Stomach (tissue), 9 donors: Measurements from ENCODE around the gene HAUS2. TPM values are rescaled to one million over a fixed set of nuclear protein-coding genes. Genes with fewer than 3 reads are reported as not detected.

Experiments used
- DNase-seq, 2 donors: peaks; one replicate each; pipeline versions ENCODE4 v3.0.0 to v3.0.0-alpha.2; 2013 to 2019
- H3K27ac ChIP-seq, 5 donors: fragments of 200-600 bp in 4 of 5; sonication (generic) in 4 of 5; one replicate each; pipeline ENCODE4 v1.5.1; 2013 to 2019; ENCODE audit warnings: mild to moderate bottlenecking in 1 of 5, moderate library complexity in 1 of 5
- H3K27me3 ChIP-seq, 3 donors: fragments of 200-600 bp; sonication (generic); one replicate each; pipeline ENCODE4 v1.5.1; 2017 to 2019; ENCODE audit warnings: mixed run types in 1 of 3
- H3K36me3 ChIP-seq, 4 donors: fragments of 200-600 bp; sonication (generic); 1 replicate in 3 of 4; 2 replicates in 1 of 4; pipeline ENCODE4 v1.5.1; 2016 to 2019
- H3K4me1 ChIP-seq, 4 donors: fragments of 200-600 bp; sonication (generic); one replicate each; pipeline ENCODE4 v1.5.1; 2016 to 2019
- H3K4me3 ChIP-seq, 4 donors: fragments of 200-600 bp; sonication (generic) in 3 of 4; one replicate each; pipeline ENCODE4 v1.5.1; 2016 to 2019; ENCODE audit warnings: mild to moderate bottlenecking in 1 of 4
- H3K9me3 ChIP-seq, 4 donors: fragments of 200-600 bp; sonication (generic); one replicate each; pipeline ENCODE4 v1.5.1; 2016 to 2019
- EP300 ChIP-seq: sonication (generic); formaldehyde crosslinking; IDR thresholded peaks from one replicate; pipeline ENCODE4 v1.6.1; 2017; ENCODE audit warnings: antibody characterized with exemption
- POLR2A ChIP-seq, 4 donors: fragments of 450-650 bp; IDR thresholded peaks; one replicate each; pipeline ENCODE4 v1.6.1; 2016; ENCODE audit warnings: antibody characterized with exemption in 4 of 4, control low read depth in 2 of 4, mild to moderate bottlenecking in 1 of 4, moderate library complexity in 1 of 4
- POLR2AphosphoS5 ChIP-seq, 3 donors: sonication (generic); formaldehyde crosslinking; IDR thresholded peaks; one replicate each; pipeline ENCODE4 v1.6.1; 2016; ENCODE audit warnings: antibody characterized with exemption in 3 of 3
- WGBS, 5 donors: extraction: QIAGEN DNeasy Blood & Tissue Kit in 3 of 5; methylation state at CpG; one replicate each; pipeline versions ENCODE4 v1.1.5 to v1.1.7; 2013 to 2018; 5-methylcytosine and 5-hydroxymethylcytosine counted together
- intact Hi-C: fragments of 100-400 bp; cut with DNase I; formaldehyde crosslinking; loops from one replicate; pipeline ENCODE4 v1.15.1; 2023; ENCODE audit warnings: low total_unique reads
- polyA plus RNA-seq, 3 donors: library from polyadenylated mRNA; stranded (reverse); fragments of 200-250 nt; gene quantifications; one replicate each; pipeline ENCODE4 v1.2.3, GENCODE V29; 2013
- total RNA-seq, 5 donors: library from RNA; depleted of rRNA; stranded (reverse); fragments of >200 nt; gene quantifications; one replicate each; pipeline versions ENCODE4 v1.1.0 to v1.2.3, GENCODE V29; 2014 to 2016
- TF ChIP-seq, protein P1 (sequence below), 7 experiments: fragments of 450-650 bp in 4 of 7; fragments of 200-600 bp in 3 of 7; sonication (generic) in 3 of 7; IDR thresholded peaks; one replicate each; pipeline ENCODE4 v1.5.1; 2016 to 2019; ENCODE audit warnings: antibody characterized with exemption in 7 of 7, control low read depth in 2 of 7, mild to moderate bottlenecking in 1 of 7
- donor health status: healthy with polysubstance abuse.
- donor health status: Bipolar disorder and iron deficiency.
- donor health status: healthy.

HAUS2 gene
- total and polyA plus RNA-seq, 8 donors, result 4.9 to 22.0 (median 10.0) TPM

GRCh38 chr15:42533246-42533645, 15.4 kb upstream of the HAUS2 start:
- Histone ChIP-seq H3K4me3 (no peak overlapping the region), H3K9me3 (no peaks in the 10 kb centered on the region), H3K27me3 (no peaks in the 10 kb centered on the region), H3K4me1 (peaks cover 0 to 6% (median 0%) of the 10 kb centered on the region in 4 donors), H3K27ac (no peak overlapping the region), H3K36me3 (peaks cover 22 to 93% (median 84%) of the 10 kb centered on the region in 4 donors)
- TF ChIP-seq, protein P1, sequence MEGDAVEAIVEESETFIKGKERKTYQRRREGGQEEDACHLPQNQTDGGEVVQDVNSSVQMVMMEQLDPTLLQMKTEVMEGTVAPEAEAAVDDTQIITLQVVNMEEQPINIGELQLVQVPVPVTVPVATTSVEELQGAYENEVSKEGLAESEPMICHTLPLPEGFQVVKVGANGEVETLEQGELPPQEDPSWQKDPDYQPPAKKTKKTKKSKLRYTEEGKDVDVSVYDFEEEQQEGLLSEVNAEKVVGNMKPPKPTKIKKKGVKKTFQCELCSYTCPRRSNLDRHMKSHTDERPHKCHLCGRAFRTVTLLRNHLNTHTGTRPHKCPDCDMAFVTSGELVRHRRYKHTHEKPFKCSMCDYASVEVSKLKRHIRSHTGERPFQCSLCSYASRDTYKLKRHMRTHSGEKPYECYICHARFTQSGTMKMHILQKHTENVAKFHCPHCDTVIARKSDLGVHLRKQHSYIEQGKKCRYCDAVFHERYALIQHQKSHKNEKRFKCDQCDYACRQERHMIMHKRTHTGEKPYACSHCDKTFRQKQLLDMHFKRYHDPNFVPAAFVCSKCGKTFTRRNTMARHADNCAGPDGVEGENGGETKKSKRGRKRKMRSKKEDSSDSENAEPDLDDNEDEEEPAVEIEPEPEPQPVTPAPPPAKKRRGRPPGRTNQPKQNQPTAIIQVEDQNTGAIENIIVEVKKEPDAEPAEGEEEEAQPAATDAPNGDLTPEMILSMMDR (IDR thresholded peaks at IDR 0.05), result no peak
- TF ChIP-seq POLR2AphosphoS5 (IDR thresholded peaks at IDR 0.05) (no peak), EP300 (no peak), POLR2A (IDR thresholded peaks at IDR 0.05) (no peak)
- intact Hi-C loops, result no loop called here
- 84 to 97% (median 96%) methylated on average over 1 of the region's 1 CpG for WGBS, 5 donors
- no peak for DNase-seq

- no peaks in the 10 kb centered on the region for H3K9me3 ChIP-seq
- H3K36me3 ChIP-seq, result peaks cover 27 to 58% (median 55%) of the 10 kb centered on the region in 4 donors
- no peak for DNase-seq
- no peak overlapping the region for H3K4me3 ChIP-seq
- intact Hi-C loops, result no loop called here
- H3K27me3 ChIP-seq, result no peaks in the 10 kb centered on the region
- H3K27ac ChIP-seq, result no peak overlapping the region
- WGBS, 5 donors, result 76 to 93% (median 87%) methylated on average over 4 of the region's 4 CpGs
- TF ChIP-seq, protein P1 (IDR thresholded peaks at IDR 0.05), result no peak
- TF ChIP-seq EP300 (no peak), POLR2A (IDR thresholded peaks at IDR 0.05) (no peak), POLR2AphosphoS5 (IDR thresholded peaks at IDR 0.05) (no peak)
- peaks cover 18 to 38% (median 28%) of the 10 kb centered on the region in 4 donors for H3K4me1 ChIP-seq
These were observed 3.6 kb upstream of the HAUS2 start for GRCh38 chr15:42544853-42545629.

- Histone ChIP-seq H3K9me3 (no peaks in the 10 kb centered on the region), H3K4me1 (peaks cover 18 to 49% (median 36%) of the 10 kb centered on the region in 4 donors), H3K4me3 (peak overlapping the region; percentile 74 to 99 (median 95)), H3K36me3 (peaks cover 19 to 35% (median 31%) of the 10 kb centered on the region in 4 donors), H3K27me3 (no peaks in the 10 kb centered on the region), H3K27ac (peak overlapping the region; percentile 86 to 96 (median 93))
- DNase-seq, result no peak
- TF ChIP-seq, protein P1 (IDR thresholded peaks at IDR 0.05), result no peak
- no peak for TF ChIP-seq POLR2AphosphoS5 (IDR thresholded peaks at IDR 0.05)
- TF ChIP-seq EP300, result no peak
- TF ChIP-seq POLR2A (IDR thresholded peaks at IDR 0.05), result no peak
- intact Hi-C loops, result no loop called here
- WGBS, 5 donors, result 3 to 7% (median 3%) methylated on average over 9 of the region's 9 CpGs
These were observed 755 bp upstream of the HAUS2 start for GRCh38 chr15:42547918-42548248.

DNA sequence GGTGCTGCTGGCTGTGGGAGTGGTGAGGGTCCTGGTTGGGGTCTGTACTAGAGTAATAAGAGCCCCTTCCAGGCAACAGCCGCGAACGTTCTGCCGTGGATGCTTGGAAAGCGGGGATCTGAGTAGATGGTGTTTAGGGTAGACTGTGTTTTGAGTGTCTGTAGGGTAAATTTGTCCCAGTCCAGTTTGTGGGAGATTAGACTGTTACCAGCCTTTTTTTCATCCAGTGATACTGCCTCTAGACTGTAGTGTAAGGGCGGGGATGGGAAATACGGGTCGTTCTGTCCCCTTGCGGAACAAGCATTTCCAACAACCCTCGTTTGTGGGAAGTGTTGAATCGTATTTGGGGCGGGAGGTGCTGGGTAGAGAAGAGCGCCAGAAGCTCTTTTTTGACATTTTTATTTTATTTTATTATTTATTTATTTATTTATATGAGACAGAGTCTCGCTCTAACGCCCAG, 424 bp downstream of the HAUS2 start:
- peak overlapping the region; percentile 86 to 96 (median 93) for H3K27ac ChIP-seq
- no peaks in the 10 kb centered on the region for H3K27me3 ChIP-seq
- peaks cover 18 to 58% (median 39%) of the 10 kb centered on the region in 4 donors for H3K4me1 ChIP-seq
- intact Hi-C loops, result no loop called here
- TF ChIP-seq, protein P1 (IDR thresholded peaks at IDR 0.05), result no peak
- TF ChIP-seq POLR2AphosphoS5 (IDR thresholded peaks at IDR 0.05), result no peak
- TF ChIP-seq POLR2A (IDR thresholded peaks at IDR 0.05), result no peak
- TF ChIP-seq EP300, result no peak
- H3K9me3 ChIP-seq, result no peaks in the 10 kb centered on the region
- 0 to 1% (median 0%) methylated on average over 15 of the region's 15 CpGs for WGBS, 5 donors
- peaks cover 10 to 24% (median 19%) of the 10 kb centered on the region in 4 donors for H3K36me3 ChIP-seq
- peak in 1 of 2 donors; percentile 68 for DNase-seq
- peak overlapping the region; percentile 74 to 99 (median 95) for H3K4me3 ChIP-seq
